Suprapubic skin (tissue), 4 donors: ENCODE data around the gene RNF8.

Source experiments
- EP300 ChIP-seq: sonication (generic); formaldehyde crosslinking; IDR thresholded peaks from one replicate; pipeline ENCODE4 v1.6.1; 2017; ENCODE audit warnings: antibody characterized with exemption
- POLR2A ChIP-seq, 2 donors: fragments of 450-650 bp; IDR thresholded peaks; one replicate each; pipeline ENCODE4 v1.6.1; 2017; ENCODE audit warnings: antibody characterized with exemption in 2 of 2, mild to moderate bottlenecking in 2 of 2, moderate library complexity in 2 of 2
- POLR2AphosphoS5 ChIP-seq, 3 donors: sonication (generic); formaldehyde crosslinking; IDR thresholded peaks; one replicate each; pipeline ENCODE4 v1.6.1; 2017; ENCODE audit warnings: antibody characterized with exemption in 3 of 3
- TF ChIP-seq, protein P1 (sequence below), 2 donors: fragments of 200-600 bp in 1 of 2; fragments of 450-650 bp in 1 of 2; sonication (generic) in 1 of 2; IDR thresholded peaks; one replicate each; pipeline ENCODE4 v1.5.1; 2016 to 2019; ENCODE audit warnings: antibody characterized with exemption in 2 of 2, mild to moderate bottlenecking in 1 of 2, moderate library complexity in 1 of 2

DNA sequence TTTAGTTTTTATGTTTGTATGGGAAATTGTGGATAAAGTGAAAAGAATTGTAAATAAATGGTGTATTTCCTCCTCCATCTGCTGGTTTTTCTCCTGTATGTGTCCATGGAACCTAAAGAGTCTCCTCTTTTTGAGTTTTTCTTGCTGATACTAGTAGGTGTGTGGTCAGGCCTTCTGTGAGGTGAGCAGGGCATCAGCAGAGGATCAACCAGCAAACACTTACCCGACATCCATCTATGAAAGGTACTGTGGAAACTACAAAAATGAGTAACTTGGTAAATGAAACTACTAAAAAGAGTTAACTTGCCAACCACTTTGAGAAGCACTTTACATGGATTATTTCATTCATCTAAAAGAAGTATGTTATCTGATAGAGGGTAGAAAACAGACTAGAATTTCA lies 20.9 kb upstream of the RNF8 start:
- TF ChIP-seq EP300, result no peak
- TF ChIP-seq POLR2A (IDR thresholded peaks at IDR 0.05), result no peak
- TF ChIP-seq, protein P1, sequence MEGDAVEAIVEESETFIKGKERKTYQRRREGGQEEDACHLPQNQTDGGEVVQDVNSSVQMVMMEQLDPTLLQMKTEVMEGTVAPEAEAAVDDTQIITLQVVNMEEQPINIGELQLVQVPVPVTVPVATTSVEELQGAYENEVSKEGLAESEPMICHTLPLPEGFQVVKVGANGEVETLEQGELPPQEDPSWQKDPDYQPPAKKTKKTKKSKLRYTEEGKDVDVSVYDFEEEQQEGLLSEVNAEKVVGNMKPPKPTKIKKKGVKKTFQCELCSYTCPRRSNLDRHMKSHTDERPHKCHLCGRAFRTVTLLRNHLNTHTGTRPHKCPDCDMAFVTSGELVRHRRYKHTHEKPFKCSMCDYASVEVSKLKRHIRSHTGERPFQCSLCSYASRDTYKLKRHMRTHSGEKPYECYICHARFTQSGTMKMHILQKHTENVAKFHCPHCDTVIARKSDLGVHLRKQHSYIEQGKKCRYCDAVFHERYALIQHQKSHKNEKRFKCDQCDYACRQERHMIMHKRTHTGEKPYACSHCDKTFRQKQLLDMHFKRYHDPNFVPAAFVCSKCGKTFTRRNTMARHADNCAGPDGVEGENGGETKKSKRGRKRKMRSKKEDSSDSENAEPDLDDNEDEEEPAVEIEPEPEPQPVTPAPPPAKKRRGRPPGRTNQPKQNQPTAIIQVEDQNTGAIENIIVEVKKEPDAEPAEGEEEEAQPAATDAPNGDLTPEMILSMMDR (IDR thresholded peaks at IDR 0.05), result no peak
- no peak for TF ChIP-seq POLR2AphosphoS5 (IDR thresholded peaks at IDR 0.05)
